Skin of body (tissue), 2 donors: ENCODE data around the gene VPS13D. TPM values are rescaled to one million over a fixed set of nuclear protein-coding genes. Genes with fewer than 3 reads are reported as not detected.

Source experiments
- DNase-seq: peaks from one replicate; lab custom pipeline; 2025; lab: John Stamatoyannopoulos, UW
- total RNA-seq: library from RNA; depleted of rRNA; stranded (reverse); fragments of >200 nt; gene quantifications from one replicate; pipeline ENCODE4 v1.2.3, GENCODE V29; 2014

The VPS13D gene
- total RNA-seq, 1 donor from 2014 or later = 63.3 TPM

- DNase-seq = no peak
These were observed 187.6 kb downstream of the VPS13D start for GRCh38 chr1:12417389-12417788.

DNA sequence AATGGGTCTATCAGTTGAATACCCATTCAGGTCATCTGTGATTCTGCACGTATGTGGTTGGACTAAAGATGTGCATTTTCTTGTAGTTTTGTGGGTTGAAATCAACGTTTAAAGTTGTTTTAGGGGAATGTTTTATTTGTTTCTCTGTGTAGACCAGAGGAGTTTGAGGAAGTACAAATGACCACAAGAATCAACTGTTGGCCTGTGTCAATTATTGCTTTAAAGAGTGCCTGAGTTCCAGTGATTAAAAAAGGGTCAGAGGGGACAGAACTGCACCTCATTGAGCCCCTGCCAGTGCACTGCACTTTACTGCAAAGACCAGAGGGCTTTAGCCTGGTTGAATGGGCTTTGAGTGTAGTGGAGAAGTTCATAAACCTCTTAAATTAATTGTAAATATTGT, 190.3 kb downstream of the VPS13D start:
- no peak for DNase-seq

DNA sequence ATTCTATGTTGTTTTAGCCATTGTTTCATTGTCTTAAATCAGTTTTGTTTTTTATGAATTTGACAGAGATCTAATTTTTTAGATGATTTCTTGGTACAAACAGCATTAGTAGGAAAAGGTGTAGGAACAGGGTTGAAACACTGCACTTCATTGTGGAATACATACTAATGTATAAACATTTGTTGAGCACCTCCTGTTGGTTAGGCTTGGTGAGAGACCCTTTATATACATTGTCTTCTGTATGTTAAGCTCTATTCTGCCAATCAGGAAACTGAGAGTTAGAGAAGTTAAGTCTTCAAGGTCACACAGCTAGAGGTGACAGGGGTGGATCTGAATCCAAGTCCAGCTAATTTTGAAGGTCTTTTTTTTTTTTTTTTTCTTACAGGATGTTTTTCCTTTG, 192.7 kb downstream of the VPS13D start:
- DNase-seq = no peak

GRCh38 chr1:12424087-12424529, 194.3 kb downstream of the VPS13D start:
- DNase-seq = no peak

- DNase-seq = no peak
These were observed 195.0 kb downstream of the VPS13D start for GRCh38 chr1:12424793-12425192.

GRCh38 chr1:12426030-12426429, 196.2 kb downstream of the VPS13D start:
- DNase-seq = no peak

GRCh38 chr1:12428334-12428733, 198.5 kb downstream of the VPS13D start:
- DNase-seq = no peak

- DNase-seq = no peak
These were observed 200.7 kb downstream of the VPS13D start for GRCh38 chr1:12430525-12430924.

DNA sequence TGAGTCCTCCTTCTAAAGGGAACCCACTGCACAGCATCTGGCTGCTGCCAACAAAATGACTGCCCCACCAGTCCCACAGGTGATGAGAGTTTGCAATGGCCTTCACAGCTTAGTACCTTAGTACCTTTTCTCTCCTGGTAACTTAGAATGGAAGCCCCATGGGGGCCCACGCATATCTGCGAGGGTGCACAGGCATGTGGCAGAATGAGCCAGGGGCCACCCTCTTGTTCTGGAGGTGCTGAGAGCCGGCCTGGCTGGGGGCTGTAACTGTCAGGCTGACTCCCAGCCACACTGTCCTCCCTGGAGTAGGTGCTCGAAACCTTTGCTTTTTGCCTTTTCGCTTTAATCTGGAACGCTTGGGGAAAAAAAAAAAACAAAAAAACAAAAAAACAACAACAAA, 203.1 kb downstream of the VPS13D start:
- DNase-seq = no peak

DNA sequence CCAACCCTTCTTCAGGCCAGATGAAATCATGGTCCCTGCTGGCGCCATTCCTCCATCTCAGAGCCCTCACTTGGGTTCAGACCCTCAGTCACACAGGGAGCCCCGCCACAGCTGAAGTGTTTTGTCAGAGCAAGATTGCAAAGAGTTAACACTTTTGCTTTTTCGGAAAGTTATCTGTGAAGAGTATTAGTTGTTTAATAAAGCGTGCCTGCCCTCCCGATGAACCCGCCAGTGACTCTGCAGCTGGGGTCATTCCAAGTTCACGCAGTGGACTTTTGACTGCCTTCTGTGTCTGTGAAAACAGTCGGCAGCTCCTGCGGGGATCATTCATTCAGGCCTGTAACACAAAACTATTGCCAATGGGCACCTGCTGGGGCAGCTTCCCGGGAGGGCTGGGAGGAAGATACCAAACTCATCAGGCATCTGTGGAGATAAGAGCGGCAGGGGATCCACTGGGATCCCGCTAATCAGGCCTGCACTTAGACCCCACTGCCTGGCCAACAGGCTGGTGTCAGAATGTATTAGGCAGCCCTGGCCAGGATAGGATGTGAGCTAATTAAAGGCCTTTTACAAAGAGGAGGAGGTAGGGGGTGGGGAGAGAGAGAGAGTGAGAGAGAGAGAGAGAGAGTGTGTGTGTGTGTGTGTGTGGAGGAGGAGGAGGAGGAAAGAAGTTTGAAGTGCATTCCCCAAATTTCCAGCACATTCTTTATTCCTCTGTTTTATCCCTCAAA, 203.7 kb downstream of the VPS13D start:
- DNase-seq = no peak

DNA sequence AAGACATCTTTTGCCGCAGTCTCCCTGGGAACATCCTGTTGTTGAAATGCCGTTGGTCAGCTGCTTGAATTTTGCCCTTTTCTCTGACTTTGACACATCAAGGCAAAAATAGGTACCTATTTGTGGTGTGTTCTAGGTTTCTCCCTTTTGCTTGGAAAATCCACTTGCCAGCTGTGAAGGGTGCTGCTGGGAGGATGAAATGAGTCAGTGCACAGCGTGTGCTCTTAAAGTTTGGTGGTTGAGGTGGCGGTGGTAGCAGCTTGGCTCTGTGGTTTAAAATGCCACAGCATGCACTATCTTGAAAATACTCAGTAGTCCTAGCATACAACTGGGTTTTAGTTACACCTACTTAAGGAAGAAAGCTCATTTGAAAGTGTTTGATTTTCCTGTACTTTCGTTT, 204.3 kb downstream of the VPS13D start:
- DNase-seq = no peak

GRCh38 chr1:12434686-12435085, 204.9 kb downstream of the VPS13D start:
- peak; percentile 5 for DNase-seq

- no peak for DNase-seq
These were observed 206.0 kb downstream of the VPS13D start for GRCh38 chr1:12435639-12436344.

DNA sequence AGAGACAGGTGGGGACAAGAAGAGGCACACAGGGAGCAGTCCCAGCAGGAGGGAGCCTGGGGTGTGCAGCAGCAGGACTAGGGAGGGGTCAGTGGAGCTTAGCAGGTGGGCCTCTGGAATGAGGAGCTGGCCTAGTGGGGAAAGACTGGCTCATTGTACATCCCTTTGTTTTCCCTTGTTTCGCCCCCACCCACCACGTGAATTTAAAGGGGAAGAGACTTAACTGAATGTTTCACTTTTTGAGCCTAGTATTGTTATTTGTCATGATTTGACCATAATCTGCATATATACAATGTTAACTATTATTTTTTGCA, 206.5 kb downstream of the VPS13D start:
- DNase-seq = no peak

GRCh38 chr1:12436817-12437599, 207.2 kb downstream of the VPS13D start:
- DNase-seq = no peak

GRCh38 chr1:12437629-12438028, 207.8 kb downstream of the VPS13D start:
- no peak for DNase-seq

GRCh38 chr1:12438349-12438924, 208.6 kb downstream of the VPS13D start:
- no peak for DNase-seq

- DNase-seq = no peak
These were observed 209.2 kb downstream of the VPS13D start for GRCh38 chr1:12439073-12439472.

- no peak for DNase-seq
These were observed 211.7 kb downstream of the VPS13D start for GRCh38 chr1:12441414-12442105.

DNA sequence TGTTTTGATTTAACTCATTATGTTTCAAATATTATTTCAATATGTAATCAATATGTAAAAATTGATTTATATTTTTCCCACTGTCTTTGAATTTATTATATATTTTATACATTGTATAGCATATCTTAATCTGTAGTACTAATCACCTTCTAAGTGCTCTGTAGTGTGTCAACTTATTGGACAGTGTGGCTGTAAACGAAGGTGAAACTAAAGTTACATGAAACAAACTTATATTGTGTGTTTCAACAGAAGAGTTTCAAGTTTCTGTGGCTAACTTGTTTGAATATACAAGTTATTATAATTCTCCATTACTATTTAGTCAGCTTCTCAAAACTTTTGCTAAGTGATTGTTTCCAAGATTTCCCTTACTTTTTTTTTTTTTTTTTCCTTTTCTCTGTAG, 212.4 kb downstream of the VPS13D start:
- DNase-seq = no peak

DNA sequence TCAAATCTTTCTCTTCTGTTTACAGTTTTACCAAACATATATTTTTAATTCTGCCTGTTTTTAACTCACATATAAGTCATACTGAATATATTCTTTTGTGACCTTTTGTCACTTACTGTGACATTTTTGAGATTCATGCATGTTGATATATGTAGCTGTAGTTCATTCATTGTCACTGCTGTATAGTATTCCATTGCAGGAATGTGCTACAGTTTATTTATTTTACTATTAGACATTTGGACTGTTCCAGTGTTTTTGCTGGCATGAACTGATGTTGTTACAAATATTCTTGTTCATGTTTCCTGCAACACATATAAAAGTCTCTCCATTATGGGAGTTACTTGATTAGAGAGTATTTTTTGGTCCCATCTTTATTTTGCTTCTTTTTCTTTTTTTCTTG, 213.3 kb downstream of the VPS13D start:
- no peak for DNase-seq
